ENCODE data around the gene GRIA2. TPM values are rescaled to one million over a fixed set of nuclear protein-coding genes. Genes with fewer than 3 reads are reported as not detected.
"Not testable (repeated sequence)": the region's sequence is repeated elsewhere in the genome, so short reads cannot be mapped to it uniquely, and the experiment has no call there.

The GRIA2 gene
- not detected for polyA plus RNA-seq (2013, experiment 1 of 2)
- 0.06 TPM for polyA plus RNA-seq (2013, experiment 2 of 2)

DNA sequence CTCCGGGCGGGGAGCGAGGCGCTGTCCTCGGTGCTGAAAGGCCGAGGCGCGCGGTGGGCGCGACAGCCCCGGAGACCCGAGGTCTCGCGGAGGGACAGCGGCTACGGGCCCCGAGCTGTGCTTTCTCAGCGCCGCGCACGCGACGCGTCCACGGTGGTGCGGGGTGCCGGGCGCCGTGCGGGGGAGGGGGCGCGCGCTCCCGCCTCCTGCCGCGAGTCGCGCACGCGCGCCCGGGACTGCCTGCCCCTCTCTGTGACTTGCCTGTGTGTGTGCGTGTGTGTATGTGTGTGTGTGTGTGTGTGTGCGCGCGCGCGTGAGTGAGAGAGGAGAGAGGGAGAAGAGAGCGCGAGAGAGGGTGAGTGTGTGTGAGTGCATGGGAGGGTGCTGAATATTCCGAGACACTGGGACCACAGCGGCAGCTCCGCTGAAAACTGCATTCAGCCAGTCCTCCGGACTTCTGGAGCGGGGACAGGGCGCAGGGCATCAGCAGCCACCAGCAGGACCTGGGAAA is at the start of gene GRIA2:
GRIA2 (plus strand) TSS at position 358 of the 511 bp plus-strand sequence. CDS start 315 bp downstream, outside the sequence.
- WGBS = 3% methylated on average over 57 of the region's 57 CpGs
- Histone ChIP-seq H3K9ac (ENCODE audit: low read depth, low read length) (no peak within 1 kb of the TSS), H3K27me3 (ENCODE audit: insufficient read depth, low read length) (peaks cover 71% of the 10 kb centered on the region), H3K9me3 (ENCODE audit: insufficient read depth, low read depth, low read length) (no peaks in the 10 kb centered on the region), H3K36me3 (ENCODE audit: insufficient read depth, low read length) (no peaks in the 10 kb centered on the region), H3K27ac (ENCODE audit: low read depth, low read length) (no peak within 1 kb of the TSS), H3K4me3 (ENCODE audit: low read length) (peak within 1 kb of the TSS; percentile 79), H3K4me1 (ENCODE audit: insufficient read depth, low read length) (no peaks in the 10 kb centered on the region)

DNA sequence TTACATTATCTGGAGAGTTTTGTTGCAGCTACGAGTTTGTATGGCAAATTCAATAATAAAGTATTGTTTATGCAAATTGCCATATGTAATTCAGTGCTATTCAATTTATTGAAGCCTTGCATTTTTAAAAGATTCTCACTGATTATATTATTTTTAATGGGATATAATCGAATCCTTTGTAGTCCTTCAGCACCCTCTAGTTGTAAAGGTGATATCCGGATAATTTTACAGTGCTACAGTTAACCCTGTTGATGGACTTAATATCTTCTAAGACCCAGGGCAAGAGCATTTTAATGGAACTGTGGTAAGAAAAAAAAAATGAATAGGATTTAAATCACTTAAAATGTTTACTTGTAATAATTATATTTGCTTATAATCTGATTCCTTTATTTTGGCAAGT is 48.5 kb upstream of the GRIA2 start:
- Histone ChIP-seq H3K36me3 (ENCODE audit: insufficient read depth, low read length) (no peaks in the 10 kb centered on the region), H3K4me1 (ENCODE audit: insufficient read depth, low read length) (no peaks in the 10 kb centered on the region), H3K27ac (ENCODE audit: low read depth, low read length) (no peak overlapping the region), H3K4me3 (ENCODE audit: low read length) (no peak overlapping the region), H3K9me3 (ENCODE audit: insufficient read depth, low read depth, low read length) (no peaks in the 10 kb centered on the region), H3K27me3 (ENCODE audit: insufficient read depth, low read length) (no peaks in the 10 kb centered on the region), H3K9ac (ENCODE audit: low read depth, low read length) (no peak overlapping the region)
- WGBS = 100% methylated on average over 1 of the region's 3 CpGs

DNA sequence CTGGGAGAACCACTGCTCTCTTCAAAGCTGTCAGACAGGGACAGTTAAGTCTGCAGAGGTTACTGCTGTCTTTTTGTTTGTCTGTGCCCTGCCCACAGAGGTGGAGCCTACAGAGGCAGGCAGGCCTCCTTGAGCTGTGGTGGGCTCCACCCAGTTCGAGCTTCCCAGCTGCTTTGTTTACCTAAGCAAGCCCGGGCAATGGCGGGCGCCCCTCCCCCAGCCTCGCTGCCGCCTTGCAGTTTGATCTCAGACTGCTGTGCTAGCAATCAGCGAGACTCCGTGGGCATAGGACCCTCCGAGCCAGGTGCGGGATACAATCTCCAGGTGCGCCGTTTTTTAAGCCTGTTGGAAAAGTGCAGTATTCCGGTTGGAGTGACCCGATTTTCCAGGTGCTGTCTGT is 40.3 kb upstream of the GRIA2 start:
- WGBS = 74% methylated on average over 14 of the region's 14 CpGs
- H3K4me3 ChIP-seq (ENCODE audit: low read length); H3K36me3 ChIP-seq (ENCODE audit: insufficient read depth, low read length); H3K9me3 ChIP-seq (ENCODE audit: insufficient read depth, low read depth, low read length); H3K4me1 ChIP-seq (ENCODE audit: insufficient read depth, low read length); H3K27me3 ChIP-seq (ENCODE audit: insufficient read depth, low read length); H3K27ac ChIP-seq (ENCODE audit: low read depth, low read length); H3K9ac ChIP-seq (ENCODE audit: low read depth, low read length): not testable (repeated sequence)

DNA sequence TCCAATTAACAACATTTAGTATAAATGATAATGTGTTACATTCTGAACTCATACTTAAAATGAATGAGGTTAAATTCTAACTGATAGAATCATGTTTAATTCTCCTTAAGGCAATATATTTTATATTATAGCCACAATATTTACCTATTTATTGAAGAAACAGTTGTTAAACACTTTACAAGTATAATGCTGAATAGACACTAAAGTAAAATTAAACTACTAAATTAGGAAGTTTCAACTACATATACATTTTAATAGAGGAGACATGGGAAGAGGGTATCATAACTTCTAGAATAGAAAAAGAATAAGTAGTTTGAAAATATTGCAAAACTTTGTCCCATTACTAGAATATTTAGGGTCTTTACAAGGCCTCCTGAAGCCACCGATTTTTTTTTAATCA is 36.2 kb upstream of the GRIA2 start:
- no CpG with 5 or more reads among the region's 1 CpG for WGBS
- H3K4me3 ChIP-seq (ENCODE audit: low read length) = no peak overlapping the region
- H3K27me3 ChIP-seq (ENCODE audit: insufficient read depth, low read length) = no peaks in the 10 kb centered on the region
- H3K36me3 ChIP-seq (ENCODE audit: insufficient read depth, low read length) = no peaks in the 10 kb centered on the region
- H3K4me1 ChIP-seq (ENCODE audit: insufficient read depth, low read length) = no peaks in the 10 kb centered on the region; the same call in 1 of the 2 replicates
- H3K9ac ChIP-seq (ENCODE audit: low read depth, low read length) = no peak overlapping the region
- no peak overlapping the region for H3K27ac ChIP-seq (ENCODE audit: low read depth, low read length)
- H3K9me3 ChIP-seq (ENCODE audit: insufficient read depth, low read depth, low read length) = no peaks in the 10 kb centered on the region

DNA sequence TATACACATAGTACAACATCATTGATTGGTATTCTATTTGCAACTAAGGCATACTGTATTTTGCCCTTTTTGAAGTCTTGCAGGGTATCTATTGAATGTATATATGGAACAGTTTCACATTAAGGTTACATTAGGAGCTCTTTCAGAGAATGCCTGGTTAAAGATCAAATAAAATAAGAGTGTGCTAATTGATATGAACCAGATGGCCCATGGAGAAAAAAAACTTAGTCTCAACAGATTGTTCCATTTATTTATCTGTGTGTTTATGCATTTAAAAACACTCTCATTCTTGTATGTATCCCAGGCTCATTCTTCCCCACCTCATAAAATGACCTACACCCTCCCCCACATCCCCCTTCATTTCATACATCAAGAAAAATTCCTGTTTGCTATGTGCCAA is 35.2 kb upstream of the GRIA2 start:
- no peaks in the 10 kb centered on the region; the same call in 1 of the 2 replicates for H3K4me1 ChIP-seq (ENCODE audit: insufficient read depth, low read length)
- no peak overlapping the region for H3K4me3 ChIP-seq (ENCODE audit: low read length)
- no peak overlapping the region for H3K9ac ChIP-seq (ENCODE audit: low read depth, low read length)
- H3K36me3 ChIP-seq (ENCODE audit: insufficient read depth, low read length) = no peaks in the 10 kb centered on the region
- no peaks in the 10 kb centered on the region for H3K9me3 ChIP-seq (ENCODE audit: insufficient read depth, low read depth, low read length)
- no peak overlapping the region for H3K27ac ChIP-seq (ENCODE audit: low read depth, low read length)
- no peaks in the 10 kb centered on the region for H3K27me3 ChIP-seq (ENCODE audit: insufficient read depth, low read length)

DNA sequence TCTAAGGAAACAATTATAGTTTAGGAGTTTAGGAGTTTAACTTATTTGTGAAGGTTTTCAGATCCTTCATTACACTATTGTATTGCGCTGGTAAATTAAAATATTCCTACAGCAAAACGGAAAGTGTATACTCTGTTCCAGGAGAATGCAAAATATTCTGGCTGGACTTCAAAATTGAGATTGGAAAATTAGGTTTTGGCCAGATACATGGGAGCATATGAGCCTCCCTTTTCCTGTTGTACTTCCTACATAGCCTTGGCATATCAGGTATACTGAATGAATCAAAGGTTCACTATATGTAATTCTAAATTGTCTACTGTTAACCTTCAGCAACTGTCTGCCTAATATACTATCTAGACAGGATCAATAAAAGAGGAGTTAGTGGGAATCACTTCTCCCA is 25.2 kb upstream of the GRIA2 start:
- Histone ChIP-seq H3K27me3 (ENCODE audit: insufficient read depth, low read length) (no peaks in the 10 kb centered on the region), H3K9me3 (ENCODE audit: insufficient read depth, low read depth, low read length) (no peaks in the 10 kb centered on the region), H3K4me3 (ENCODE audit: low read length) (no peak overlapping the region), H3K9ac (ENCODE audit: low read depth, low read length) (no peak overlapping the region), H3K36me3 (ENCODE audit: insufficient read depth, low read length) (no peaks in the 10 kb centered on the region), H3K27ac (ENCODE audit: low read depth, low read length) (no peak overlapping the region), H3K4me1 (ENCODE audit: insufficient read depth, low read length) (peaks cover 10% of the 10 kb centered on the region)
- 94% methylated on average over 2 of the region's 2 CpGs for WGBS

DNA sequence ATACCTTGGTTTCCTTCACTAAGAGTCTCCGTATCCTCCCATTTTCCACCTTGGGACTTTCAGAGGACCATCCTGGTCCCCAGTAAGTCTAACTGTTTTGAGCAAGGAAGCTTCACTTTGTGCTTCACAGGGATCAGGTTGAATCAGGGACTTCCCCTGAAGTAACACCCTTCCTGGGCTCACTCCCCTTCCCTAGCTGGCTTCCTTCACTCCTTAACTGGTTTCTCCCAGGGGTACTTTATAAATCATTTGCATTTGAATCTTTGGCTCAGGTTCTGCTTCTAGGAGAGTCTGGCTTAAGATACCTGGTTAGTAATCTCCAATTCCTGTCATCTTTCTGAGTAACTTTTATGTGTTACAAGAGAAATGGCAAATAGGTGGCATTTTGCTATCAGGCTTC is 24.5 kb upstream of the GRIA2 start:
- Histone ChIP-seq H3K4me3 (ENCODE audit: low read length) (no peak overlapping the region), H3K9me3 (ENCODE audit: insufficient read depth, low read depth, low read length) (no peaks in the 10 kb centered on the region), H3K9ac (ENCODE audit: low read depth, low read length) (no peak overlapping the region), H3K27ac (ENCODE audit: low read depth, low read length) (no peak overlapping the region), H3K27me3 (ENCODE audit: insufficient read depth, low read length) (no peaks in the 10 kb centered on the region), H3K36me3 (ENCODE audit: insufficient read depth, low read length) (no peaks in the 10 kb centered on the region), H3K4me1 (ENCODE audit: insufficient read depth, low read length) (peaks cover 10% of the 10 kb centered on the region)
- WGBS = 94% methylated on average over 1 of the region's 1 CpG

DNA sequence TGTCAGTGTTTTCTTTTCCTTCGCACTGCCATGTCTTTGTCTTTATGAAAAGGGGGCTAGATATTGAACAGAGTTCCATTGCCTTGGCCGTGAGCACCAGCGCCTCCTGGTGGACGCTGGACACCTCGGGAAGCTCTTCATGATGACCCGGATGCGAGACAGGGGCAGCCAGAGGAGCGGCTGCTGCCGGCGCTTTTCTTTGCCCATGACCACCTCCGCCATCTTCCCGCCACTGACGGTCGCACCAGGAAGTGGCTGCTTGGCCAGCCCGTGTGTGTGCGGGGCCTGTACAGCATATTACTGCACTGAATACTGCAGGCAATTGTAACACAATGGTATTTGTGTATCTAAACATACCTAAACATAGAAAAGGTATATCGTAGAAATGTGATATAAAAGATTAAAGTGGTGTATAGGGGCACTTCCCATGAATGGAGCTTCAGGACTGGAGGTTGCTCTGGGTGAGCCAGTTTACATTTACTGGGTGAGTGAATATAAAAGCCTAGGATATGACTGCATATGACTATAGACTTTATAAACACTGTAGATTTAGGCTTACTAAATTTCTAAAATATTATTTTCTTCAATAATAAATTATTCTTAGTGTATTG is 15.8 kb upstream of the GRIA2 start:
- no peak overlapping the region for H3K27ac ChIP-seq (ENCODE audit: low read depth, low read length)
- 77% methylated on average over 17 of the region's 17 CpGs for WGBS
- H3K27me3 ChIP-seq (ENCODE audit: insufficient read depth, low read length) = no peaks in the 10 kb centered on the region

DNA sequence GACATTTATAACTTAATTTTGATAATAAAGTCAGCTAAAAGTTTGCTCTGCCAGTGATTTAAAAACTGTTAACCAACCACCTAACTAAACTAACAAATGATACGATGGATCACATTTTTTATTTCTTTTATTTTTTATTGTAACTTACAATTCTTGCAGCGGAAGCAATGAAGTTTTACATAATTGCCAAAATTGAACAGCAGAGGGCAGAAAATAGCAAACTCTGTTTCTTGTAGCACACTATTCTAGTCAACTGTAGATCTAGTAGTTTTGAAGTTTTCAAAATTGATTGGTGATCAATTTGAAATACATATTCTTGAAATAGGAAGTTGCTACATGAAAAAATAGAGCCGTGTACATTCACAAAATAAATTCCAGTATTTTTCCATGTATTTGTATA is 2.8 kb upstream of the GRIA2 start:
- peaks cover 47% of the 10 kb centered on the region for H3K27me3 ChIP-seq (ENCODE audit: insufficient read depth, low read length)
- H3K27ac ChIP-seq (ENCODE audit: low read depth, low read length) = no peak overlapping the region
- H3K4me3 ChIP-seq (ENCODE audit: low read length) = no peak overlapping the region
- H3K4me1 ChIP-seq (ENCODE audit: insufficient read depth, low read length) = no peaks in the 10 kb centered on the region
- WGBS = 45% methylated on average over 2 of the region's 3 CpGs
- no peak overlapping the region for H3K9ac ChIP-seq (ENCODE audit: low read depth, low read length)
- H3K9me3 ChIP-seq (ENCODE audit: insufficient read depth, low read depth, low read length) = no peaks in the 10 kb centered on the region
- H3K36me3 ChIP-seq (ENCODE audit: insufficient read depth, low read length) = no peaks in the 10 kb centered on the region

More for the DNA sequence above, 15.8 kb upstream of the GRIA2 start:
- Histone ChIP-seq H3K9ac (ENCODE audit: low read depth, low read length) (no peak overlapping the region), H3K4me1 (ENCODE audit: insufficient read depth, low read length) (no peaks in the 10 kb centered on the region), H3K36me3 (ENCODE audit: insufficient read depth, low read length) (no peaks in the 10 kb centered on the region), H3K9me3 (ENCODE audit: insufficient read depth, low read depth, low read length) (no peaks in the 10 kb centered on the region), H3K4me3 (ENCODE audit: low read length) (no peak overlapping the region)

DNA sequence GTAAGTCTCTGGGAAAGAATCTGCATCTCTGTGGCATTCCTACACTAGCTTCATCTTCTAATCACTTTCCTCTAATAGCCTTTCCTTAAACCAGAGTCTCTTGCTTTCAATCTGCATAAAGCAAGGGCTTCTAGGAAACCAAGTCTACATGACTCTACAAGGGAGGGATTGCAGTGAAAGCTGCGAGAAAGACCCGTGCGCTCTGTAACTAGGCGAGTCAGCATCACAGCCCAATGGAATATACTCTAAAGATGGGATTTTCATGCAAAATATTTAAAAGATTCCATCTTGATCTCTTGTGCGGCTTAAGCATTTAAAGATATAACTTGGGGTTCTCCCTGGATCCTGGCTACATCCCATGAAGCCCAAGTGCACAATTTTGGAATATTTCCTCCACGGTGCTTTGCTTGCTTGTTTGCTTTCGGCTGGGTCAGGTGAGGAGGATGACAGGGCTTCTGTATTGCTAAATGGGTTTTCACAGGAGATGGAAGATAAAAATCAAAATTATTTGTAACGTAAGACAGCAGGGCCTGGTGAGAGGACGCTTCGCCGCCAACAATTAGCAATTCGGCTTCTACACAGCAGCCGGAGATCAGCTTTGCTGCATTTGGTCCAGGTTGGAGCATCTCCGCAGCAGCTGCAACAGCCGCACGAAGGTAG is 687 bp upstream of the GRIA2 start:
- peaks cover 68% of the 10 kb centered on the region for H3K27me3 ChIP-seq (ENCODE audit: insufficient read depth, low read length)
- no peak overlapping the region for H3K9ac ChIP-seq (ENCODE audit: low read depth, low read length)
- H3K27ac ChIP-seq (ENCODE audit: low read depth, low read length) = no peak overlapping the region
- no peaks in the 10 kb centered on the region for H3K9me3 ChIP-seq (ENCODE audit: insufficient read depth, low read depth, low read length)
- H3K36me3 ChIP-seq (ENCODE audit: insufficient read depth, low read length) = no peaks in the 10 kb centered on the region
- H3K4me1 ChIP-seq (ENCODE audit: insufficient read depth, low read length) = no peaks in the 10 kb centered on the region
- WGBS = 27% methylated on average over 16 of the region's 16 CpGs
- no peak overlapping the region for H3K4me3 ChIP-seq (ENCODE audit: low read length)

DNA sequence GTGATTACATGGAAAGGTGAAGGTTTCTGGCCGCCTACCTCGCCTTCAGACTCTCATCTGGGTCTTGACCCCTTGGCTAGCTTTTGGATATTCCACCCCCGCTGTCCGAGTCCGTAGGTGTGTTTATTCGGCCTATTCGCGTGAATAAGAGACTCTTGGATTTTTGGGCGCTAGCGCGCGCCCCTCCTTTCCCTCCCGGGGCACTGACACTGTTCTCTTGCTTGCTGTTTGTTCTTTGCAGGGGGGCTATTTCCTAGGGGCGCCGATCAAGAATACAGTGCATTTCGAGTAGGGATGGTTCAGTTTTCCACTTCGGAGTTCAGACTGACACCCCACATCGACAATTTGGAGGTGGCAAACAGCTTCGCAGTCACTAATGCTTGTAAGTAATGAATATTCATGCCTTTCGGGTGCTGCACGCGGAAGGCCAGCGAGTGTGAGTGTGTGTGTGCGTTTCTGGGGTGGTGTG is 932 bp downstream of the GRIA2 start:
- WGBS = 6% methylated on average over 24 of the region's 24 CpGs
- Histone ChIP-seq H3K27ac (ENCODE audit: low read depth, low read length) (no peak overlapping the region), H3K4me1 (ENCODE audit: insufficient read depth, low read length) (no peaks in the 10 kb centered on the region), H3K27me3 (ENCODE audit: insufficient read depth, low read length) (peaks cover 71% of the 10 kb centered on the region), H3K4me3 (ENCODE audit: low read length) (peak overlapping the region; percentile 79), H3K36me3 (ENCODE audit: insufficient read depth, low read length) (no peaks in the 10 kb centered on the region), H3K9me3 (ENCODE audit: insufficient read depth, low read depth, low read length) (no peaks in the 10 kb centered on the region), H3K9ac (ENCODE audit: low read depth, low read length) (no peak overlapping the region)
